RPMI7951 (cell line): Measurements from ENCODE around the gene CDH22. TPM values are rescaled to one million over a fixed set of nuclear protein-coding genes. Genes with fewer than 3 reads are reported as not detected.

ENCODE experiments used
- DNase-seq: peaks from one replicate; pipeline ENCODE4 v3.0.0-alpha.2; 2012; ENCODE audit warnings: low read depth
- total RNA-seq: library from RNA; depleted of rRNA; stranded (reverse); fragments of >200 nt; shearing (Covaris generic); gene quantifications from 2 replicates; pipeline ENCODE4 v1.2.3, GENCODE V29; 2014

Gene CDH22
- total RNA-seq, 1 experiment from 2014 or later: not detected

GRCh38 chr20:46144432-46145025 lies 163.8 kb downstream of the CDH22 start:
- DNase-seq: no peak

- DNase-seq: no peak
These were observed 166.2 kb downstream of the CDH22 start for GRCh38 chr20:46142124-46142523.

- no peak for DNase-seq
These were observed 168.3 kb downstream of the CDH22 start for GRCh38 chr20:46139908-46140482.

- DNase-seq: no peak
These were observed 168.9 kb downstream of the CDH22 start for GRCh38 chr20:46139266-46139889.

GRCh38 chr20:46137816-46138215 lies 170.5 kb downstream of the CDH22 start:
- DNase-seq: no peak

GRCh38 chr20:46135856-46136633 lies 172.3 kb downstream of the CDH22 start:
- no peak for DNase-seq

GRCh38 chr20:46134716-46135115 lies 173.6 kb downstream of the CDH22 start:
- DNase-seq: no peak

GRCh38 chr20:46133886-46134654 lies 174.2 kb downstream of the CDH22 start:
- DNase-seq: no peak

GRCh38 chr20:46132705-46133120 lies 175.6 kb downstream of the CDH22 start:
- DNase-seq: peak; percentile 60

- DNase-seq: peak; percentile 55
These were observed 176.9 kb downstream of the CDH22 start for GRCh38 chr20:46131396-46131795.

GRCh38 chr20:46130534-46130933 lies 177.8 kb downstream of the CDH22 start:
- DNase-seq: no peak

GRCh38 chr20:46129955-46130481 lies 178.3 kb downstream of the CDH22 start:
- DNase-seq: no peak

GRCh38 chr20:46128310-46129151 lies 179.8 kb downstream of the CDH22 start:
- DNase-seq: no peak

GRCh38 chr20:46127396-46128010 lies 180.8 kb downstream of the CDH22 start:
- no peak for DNase-seq

- no peak for DNase-seq
These were observed 181.8 kb downstream of the CDH22 start for GRCh38 chr20:46126440-46127056.
